GM10847 (cell line): ENCODE measurements around the gene ROR2.

ENCODE experiments used
- POLR2A ChIP-seq: IDR thresholded peaks from 2 replicates; pipeline ENCODE4 v1.6.1; 2011; ENCODE audit not compliant: insufficient read length; ENCODE audit errors: extremely low read depth

The ROR2 gene

GRCh38 chr9:91778031-91778430 is 172.0 kb downstream of the ROR2 start:
- no peak for TF ChIP-seq POLR2A

DNA sequence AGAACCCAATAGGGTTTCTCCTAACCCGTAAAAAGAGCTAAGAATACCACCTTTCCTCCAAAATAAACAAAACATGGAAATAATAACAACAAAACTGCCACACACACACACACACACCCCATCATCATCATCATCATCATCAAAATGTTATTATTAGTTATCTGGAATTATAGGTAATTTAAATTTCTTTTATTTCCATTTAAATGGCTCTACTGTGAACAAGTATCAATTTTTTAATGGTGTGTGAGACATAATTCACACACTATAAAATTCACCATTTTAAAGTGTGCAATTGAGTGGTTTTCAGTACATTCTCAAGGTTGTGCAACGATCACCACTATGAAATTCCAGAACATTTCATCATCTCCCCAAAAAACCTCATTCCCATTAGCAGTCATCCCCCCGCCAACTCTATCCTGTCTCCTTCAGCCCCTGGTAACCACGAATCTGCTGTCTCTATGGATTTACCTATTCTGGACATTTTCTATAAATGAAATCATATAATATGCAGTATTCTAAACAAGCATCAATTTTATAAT is 172.7 kb downstream of the ROR2 start:
- no peak for TF ChIP-seq POLR2A

DNA sequence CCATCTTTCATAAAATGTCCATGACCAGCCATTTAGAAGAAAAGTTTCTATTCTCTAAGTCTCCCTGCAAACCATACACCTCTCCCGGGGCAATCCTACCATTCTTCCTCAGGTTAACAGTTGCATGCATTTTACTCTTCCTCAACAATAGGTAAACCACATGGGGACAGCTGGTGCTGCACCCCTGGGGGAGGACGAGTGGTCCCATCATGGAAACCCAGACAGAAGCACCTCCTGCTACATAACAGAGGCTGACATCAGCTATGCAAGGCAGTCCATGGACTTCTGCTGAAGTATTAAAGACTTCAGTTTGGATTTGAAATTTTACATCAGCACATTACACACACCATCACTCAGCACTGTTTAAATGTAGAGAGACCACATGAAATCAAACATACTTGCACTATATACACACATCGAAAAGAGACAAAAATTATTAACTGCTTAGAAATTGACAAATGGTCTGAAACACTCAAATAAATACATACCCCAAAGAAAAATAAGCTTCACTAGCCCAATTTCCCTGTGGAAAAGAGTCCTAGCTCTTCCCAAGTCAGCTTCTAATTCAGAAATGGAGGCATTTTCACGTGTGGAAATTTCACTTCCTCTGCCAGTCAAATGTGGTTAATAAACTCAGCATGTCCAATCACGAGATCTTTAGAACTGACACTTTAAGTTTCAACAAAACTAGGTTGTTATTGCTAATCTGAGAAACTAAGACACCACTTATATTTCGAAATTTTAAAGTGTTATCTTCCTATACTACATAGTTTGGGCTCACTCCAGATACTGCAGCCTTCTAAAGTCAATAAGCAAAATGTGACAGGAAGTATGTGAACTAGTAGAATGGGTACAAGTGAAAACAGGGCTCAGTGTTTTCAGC is 173.4 kb downstream of the ROR2 start:
- TF ChIP-seq POLR2A, result no peak

DNA sequence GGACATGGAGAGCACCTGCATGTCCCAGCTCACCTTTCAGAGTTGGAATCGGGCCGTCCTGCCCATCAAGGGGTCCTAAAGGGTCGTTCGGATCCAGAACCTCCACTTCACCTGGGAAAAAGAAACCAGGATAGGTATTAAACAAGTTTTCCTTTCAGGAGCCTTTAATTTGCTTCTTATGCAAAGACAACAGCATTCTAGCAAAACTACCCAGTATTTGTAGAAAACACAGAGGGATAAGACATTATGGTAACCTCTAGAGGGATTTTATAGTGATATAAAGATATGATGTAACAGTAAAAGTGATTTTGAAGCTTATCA is 174.4 kb downstream of the ROR2 start:
- TF ChIP-seq POLR2A, result no peak

DNA sequence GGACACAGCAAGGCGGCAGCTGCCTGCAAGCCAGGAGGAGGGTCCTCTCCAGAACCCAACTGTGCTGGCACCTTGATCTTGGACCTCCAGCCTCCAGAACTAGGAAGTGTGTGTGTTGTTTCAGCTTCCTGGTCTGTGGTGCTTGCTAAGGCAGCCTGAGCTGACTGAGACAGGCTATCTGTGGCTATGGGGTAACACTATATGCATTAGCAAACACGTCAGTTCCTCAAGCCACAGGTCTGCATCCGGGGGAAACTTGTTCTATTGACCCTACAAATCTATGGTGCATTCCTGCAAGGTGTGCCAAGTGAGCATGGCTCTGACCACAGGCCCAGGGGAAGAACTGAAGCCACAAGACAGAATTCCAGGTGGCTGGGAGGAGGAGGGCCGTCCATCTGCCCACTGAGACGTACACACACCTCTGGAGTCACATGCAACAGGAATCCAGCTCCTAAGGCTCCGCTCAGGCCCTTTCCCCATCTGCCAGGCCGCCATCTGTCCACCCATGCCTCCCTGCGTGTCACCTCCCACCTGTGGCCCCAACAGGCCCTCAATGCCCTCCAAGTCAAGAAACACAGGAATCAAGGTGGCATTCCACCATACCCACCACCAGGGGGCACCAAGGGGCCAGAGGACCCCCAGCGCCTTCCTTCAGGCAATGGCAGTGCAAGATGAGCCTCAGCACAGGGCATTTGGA is 174.9 kb downstream of the ROR2 start:
- no peak for TF ChIP-seq POLR2A

- TF ChIP-seq POLR2A, result no peak
Observed at GRCh38 chr9:91773156-91773555, 176.9 kb downstream of the ROR2 start.

DNA sequence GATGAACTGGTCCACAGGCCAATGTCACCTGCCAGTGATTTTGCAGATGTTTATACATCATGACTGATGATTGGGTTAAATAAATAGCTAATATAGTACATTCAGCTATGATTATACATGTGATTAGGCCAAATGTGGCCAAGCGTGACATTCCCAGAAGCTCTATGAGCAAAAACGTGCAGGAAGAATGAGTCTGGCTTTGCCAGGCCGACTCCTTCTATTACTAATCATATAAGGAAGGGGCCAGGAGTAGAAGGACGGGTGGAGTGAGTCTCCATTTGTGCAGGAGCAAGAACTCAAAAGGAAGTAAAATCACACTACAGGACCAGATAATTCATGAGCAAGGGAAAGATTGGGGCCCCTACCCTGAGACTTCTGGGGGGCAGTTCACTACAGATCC is 178.2 kb downstream of the ROR2 start:
- TF ChIP-seq POLR2A, result no peak

DNA sequence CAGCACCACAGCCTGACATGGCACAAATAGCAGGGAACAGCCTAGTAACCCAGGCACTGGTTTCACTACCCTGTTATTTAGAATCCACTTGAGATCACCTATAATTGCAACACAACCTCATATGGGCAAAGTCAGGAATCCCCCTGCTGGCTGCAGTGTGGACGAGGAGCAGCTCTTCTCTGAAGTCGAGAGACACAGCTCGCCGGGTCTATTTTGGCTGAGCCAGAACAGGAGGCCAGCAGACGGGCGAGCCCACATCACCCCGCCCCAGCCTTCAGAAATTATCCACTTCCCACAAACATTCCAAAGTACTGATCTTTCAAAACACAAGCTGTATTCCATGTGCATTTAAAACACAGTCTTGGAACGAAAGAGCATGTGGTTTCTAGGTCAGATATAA is 179.0 kb downstream of the ROR2 start:
- TF ChIP-seq POLR2A, result no peak

- no peak for TF ChIP-seq POLR2A
Observed at GRCh38 chr9:91770229-91770628, 179.8 kb downstream of the ROR2 start.

GRCh38 chr9:91768977-91769916 is 180.8 kb downstream of the ROR2 start:
- no peak for TF ChIP-seq POLR2A

DNA sequence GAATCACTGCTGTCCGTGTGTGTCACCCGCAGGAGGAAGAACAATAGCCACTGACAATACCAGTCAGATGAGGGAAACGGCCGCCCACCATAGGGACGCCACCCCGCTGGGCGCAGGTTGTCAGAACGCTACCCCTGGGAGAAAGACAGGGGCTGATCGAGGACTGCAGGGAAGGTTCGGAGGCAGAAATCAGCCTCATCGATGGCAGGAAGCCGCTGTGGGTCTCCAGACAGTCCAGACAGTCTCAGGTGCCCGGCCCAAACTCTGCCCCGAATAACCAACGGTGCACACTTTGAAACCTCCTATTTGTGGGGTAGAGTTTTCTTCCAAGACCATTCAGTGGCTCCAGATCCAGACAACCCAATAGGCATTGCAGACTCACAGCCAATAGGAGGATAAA is 181.5 kb downstream of the ROR2 start:
- TF ChIP-seq POLR2A, result no peak

DNA sequence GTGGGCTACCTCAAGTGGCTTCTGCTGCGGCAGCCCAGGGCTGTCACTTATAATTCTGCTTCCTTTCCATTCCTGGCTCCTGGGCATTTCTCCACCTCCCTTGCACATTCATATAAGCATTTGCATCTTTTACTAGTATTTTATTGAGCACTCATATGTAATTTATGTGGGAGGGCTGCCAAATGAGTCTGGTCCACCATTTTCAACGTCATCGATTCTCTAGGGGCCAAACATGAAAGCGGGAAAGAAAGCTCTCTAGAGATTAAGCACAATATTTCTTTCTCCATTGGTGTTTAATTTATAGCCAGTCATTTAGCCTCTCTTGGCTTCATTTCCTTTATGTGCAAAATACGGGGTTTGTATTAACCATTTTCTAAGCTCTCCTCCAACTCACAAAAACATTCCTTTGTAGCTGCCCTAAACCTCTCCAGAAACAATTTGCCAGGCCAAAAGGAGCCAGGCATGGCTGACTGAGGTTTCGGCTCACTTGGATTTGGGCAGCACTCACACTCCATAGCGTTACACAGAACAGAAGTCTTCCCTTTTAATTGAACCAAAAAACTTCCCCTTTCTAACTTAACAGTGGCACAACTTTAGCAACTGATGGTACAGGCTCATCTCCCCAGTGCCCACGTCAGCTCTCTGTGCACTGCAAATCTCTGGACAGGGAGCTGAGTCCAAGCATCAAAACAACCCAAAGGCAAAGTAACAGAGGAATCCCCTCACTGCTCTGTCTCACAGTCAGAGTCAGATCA is 183.5 kb downstream of the ROR2 start:
- TF ChIP-seq POLR2A, result no peak

- no peak for TF ChIP-seq POLR2A
Observed at GRCh38 chr9:91765296-91765695, 184.7 kb downstream of the ROR2 start.

- TF ChIP-seq POLR2A, result no peak
Observed at GRCh38 chr9:91764661-91765060, 185.4 kb downstream of the ROR2 start.

GRCh38 chr9:91761362-91761761 is 188.7 kb downstream of the ROR2 start:
- no peak for TF ChIP-seq POLR2A

GRCh38 chr9:91760906-91761305 is 189.1 kb downstream of the ROR2 start:
- no peak for TF ChIP-seq POLR2A
